ENCODE results near the gene TMOD4.
A peak's percentile ranks its signal among the peaks of the same experiment; 100 is the strongest.

The TMOD4 gene

DNA sequence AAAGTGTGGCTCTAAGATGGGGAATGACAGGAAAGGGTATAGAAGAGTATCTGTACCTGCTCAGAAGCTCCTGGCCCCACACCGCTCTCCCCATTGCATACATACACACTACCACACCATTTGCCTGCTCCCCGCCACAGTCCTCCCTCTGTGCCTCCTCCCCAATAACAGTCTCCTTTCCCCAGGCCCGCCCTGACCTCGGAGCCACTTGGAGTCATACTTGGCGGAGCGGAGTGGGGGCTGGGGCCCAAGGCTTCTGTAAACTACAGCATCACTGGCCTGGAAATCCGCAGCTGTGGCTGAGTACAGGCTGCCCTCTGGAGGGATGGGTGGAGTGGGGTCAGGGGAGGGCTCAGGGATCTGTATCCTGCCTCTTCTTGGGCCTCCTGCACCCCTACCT lies 38.0 kb downstream of the TMOD4 start:
- DNase-seq = no peak

DNA sequence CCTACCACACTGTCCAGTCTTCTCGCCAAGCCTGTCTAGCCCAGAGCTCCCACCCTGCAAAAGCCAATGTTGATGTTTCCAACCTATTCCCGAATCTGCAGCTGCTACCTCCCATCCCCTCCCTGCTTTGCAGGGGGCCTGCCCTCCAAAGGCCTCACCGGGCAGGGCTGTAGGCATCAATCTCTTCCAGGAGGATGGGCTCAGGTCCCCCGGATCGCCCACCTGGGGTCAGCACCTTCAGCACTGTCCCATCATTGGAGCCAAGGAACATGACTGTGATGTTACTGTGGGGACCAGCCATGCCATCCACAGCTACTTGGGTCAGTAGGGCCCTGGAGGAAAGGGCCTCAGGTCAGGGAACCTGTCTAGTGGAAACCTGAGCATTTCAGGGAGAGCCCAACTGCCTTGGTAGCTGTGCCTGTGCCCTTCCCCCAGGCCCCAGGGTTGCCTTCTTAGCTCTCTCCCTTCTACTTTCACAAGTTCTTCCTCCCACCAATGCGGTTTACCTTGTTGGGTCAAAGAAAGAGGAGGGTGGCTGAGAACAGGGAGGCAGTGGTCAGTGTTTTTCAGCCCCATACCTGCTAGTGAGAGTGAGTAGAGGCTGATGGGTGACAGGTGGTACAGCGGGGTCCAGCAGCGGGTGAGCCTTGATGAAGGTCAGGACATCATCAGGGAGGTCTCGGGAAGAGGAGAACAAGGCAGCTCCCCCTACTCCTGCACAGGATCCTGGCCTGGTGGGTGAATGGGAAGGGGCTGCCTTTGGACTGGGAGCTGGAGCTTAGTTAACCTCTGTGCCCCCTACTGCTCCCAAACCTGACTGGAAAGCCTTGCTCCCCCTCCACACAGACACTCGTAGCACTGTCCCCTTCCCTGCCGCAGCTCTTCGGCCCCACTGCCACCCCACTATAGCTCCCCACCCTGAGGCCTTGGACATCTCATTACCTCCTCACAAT lies 40.1 kb downstream of the TMOD4 start:
- no peak for DNase-seq

DNA sequence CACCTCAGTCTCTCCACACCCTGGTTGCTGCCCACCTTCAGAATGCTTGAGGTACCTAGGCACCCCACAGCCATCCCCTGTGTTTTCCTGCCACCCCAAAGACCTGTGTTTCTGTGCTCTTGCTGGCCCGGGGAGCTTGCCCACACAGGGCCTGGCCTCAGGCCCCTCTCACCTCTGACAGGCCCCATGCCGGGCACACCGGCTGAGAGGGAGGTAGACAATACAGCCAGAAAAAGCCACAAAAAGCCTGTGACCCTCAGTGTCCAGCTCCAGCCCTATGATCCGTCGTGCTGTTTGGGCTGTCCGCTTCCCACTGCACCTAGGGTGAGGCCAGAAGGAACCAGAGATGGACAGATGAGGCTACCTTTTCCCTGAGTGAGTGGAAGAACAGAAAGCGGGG lies 40.8 kb downstream of the TMOD4 start:
- no peak for DNase-seq

DNA sequence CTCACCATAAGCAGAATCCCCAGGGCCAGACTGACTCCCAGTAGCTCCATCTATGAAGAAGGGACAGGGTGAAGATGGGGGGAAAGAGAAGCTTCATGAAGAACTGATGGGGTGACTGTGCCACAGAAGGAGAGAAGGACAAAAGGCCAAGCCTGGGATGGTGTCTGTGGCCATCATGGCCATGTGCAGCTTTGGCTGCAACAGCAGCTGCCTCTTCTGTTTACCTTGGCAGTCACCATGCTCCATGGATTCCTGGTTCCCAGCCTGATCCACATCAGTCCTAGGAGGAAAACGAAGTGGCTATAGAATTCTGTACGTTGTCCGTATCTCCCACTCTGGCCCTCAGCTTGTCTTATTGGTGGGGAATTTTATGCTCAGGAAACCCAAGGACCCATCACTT lies 41.4 kb downstream of the TMOD4 start:
- no peak for DNase-seq

DNA sequence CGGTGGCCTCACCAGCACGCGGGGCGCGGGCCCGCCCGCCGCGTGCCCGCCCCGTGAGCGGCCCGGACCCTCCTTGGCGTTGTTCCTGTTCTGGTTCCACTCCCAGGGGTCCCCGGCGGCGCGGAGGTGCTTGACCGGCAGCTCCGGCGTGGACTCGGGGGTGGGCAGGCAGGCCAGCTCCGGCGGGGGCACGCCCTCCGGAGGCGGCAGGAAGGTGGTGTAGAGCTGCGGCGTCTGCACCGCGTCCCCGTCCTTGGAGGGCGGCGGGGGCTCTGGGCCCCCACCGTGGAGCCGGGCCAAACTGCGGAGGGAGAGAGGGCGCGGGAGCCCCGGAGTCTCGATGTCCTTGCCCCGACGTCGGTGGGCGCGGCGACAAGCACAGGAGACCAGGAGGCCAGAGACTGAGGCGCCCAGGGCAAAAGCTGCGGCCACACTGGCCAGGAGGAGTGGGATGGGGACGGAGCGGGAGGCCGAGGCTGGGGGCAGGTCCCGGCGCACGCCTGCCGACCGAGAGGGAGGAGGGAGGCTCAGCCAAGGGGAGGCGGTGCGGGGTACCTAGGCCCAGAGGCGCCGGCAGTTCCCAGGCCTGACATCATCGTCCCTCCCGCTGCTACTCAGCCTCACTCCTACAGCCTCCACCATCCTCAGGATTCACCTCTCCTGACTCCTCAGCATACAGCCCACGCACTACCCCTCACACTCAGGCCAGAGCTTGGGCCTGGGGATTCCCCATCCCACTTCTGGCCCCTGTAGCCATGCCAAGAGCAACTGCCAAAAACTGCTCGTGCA lies 42.6 kb downstream of the TMOD4 start:
- no peak for DNase-seq

DNA sequence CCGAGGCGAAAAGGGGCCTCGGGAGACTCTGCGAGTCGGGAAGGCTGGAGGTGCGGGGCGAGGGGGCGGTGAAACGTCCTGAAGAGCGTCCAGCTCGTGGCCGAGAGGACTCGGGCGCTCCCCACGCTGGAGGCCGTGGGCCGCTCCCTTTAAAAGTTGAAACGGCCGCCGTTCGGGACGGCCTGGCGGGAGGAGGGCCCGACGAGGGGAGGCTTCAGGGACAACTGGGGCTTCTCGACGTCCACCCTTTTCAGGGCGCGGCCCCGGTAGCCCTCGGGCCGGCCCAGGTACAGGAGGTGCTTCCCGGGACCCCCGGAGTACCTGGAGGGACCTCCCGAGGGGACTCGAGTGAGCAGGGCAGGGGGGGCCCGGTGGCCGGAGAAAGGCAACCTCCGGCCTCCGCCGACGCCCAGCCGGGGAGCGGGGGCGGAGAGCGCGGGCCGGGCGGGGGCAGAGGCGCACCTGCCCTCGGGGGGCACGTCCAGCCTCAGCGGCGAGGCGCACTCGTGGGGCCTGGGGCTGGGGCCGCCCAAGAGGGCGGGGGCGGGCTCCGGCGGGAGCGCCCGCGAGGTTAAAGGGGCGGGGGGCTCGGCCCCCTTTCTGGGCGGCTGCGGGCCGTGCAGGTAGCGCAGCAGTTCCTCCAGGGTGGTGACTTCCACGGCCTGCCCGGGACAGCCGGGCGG lies 43.3 kb downstream of the TMOD4 start:
- no peak for DNase-seq

DNA sequence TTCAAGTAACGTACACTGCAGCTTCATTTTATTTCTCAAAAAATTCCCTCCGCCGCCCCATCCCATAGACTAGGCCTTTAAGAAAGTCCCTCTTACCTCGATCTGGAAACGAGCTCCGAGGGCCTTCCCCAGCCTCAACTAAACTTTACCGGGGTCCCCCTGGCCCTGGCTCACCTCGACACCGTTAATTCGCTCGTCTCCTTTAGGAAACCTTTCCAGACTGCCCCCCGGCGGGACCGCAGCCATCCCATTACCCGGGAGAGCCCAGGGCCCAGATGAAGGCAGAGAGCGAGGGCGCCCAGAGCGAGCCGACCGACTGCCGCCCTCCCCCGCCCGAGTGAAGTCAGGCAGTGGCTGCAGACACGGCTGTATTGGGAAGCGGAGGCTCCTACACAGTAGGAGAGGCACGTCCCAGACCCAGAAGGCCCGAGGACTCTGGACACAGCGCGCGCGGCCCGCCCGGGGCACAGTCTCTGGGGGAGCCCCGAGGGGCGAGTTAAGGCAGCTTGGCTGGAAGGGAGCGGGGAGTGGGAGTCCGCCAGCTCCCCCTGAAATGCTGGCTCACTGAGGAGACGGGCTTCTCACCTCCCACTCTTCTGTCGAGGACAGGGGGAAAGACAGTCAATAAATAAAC lies 44.0 kb downstream of the TMOD4 start:
- DNase-seq = no peak

DNA sequence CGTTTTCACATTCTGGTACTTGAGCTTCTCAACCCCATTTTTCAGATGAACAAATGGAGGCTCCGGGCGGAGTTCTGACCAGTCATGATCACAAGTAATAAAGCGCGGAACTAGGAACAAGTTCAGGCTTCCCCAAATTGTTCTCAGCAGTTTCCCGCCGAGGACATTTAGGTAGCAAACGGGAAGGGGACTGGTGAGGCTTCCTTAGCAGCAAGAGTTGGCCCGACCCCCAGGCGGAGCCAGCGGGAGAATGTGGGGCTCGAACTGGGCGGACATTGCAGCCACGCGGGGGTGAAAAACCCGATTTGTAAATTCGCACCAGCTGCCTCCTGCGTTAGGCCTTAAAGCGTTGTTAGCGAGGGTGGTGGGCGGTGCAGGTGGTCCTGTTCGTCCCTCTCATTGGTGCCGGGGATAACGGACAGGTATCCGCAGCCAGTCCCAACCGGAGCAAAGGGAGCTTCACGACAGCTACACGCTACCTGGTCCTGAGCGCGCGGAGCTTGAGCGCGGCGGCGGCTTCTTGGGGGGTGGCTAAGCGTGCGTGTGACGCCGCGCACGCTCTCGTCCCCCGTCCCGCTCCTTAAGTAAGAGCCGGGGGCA lies 44.7 kb downstream of the TMOD4 start:
- peak; percentile 74 for DNase-seq

DNA sequence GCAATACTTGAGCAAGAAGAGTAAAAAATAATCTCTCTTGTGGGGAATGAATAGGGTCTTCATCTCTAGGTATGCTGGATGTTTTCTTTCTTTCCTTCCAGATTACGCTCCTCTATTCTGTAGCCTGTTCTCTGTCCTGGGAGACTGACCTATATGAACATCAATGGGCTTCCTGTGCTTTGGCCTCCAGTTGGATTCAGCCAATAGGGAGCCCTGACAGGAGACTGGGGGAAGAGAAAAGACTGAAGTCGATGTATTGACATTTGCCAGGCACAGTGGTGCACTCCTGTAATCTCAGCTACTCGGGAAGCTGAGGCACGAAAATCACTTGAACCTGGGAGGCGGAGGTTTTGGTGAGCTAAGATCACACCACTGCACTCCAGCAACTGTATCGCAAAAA lies 47.0 kb downstream of the TMOD4 start:
- DNase-seq = no peak

DNA sequence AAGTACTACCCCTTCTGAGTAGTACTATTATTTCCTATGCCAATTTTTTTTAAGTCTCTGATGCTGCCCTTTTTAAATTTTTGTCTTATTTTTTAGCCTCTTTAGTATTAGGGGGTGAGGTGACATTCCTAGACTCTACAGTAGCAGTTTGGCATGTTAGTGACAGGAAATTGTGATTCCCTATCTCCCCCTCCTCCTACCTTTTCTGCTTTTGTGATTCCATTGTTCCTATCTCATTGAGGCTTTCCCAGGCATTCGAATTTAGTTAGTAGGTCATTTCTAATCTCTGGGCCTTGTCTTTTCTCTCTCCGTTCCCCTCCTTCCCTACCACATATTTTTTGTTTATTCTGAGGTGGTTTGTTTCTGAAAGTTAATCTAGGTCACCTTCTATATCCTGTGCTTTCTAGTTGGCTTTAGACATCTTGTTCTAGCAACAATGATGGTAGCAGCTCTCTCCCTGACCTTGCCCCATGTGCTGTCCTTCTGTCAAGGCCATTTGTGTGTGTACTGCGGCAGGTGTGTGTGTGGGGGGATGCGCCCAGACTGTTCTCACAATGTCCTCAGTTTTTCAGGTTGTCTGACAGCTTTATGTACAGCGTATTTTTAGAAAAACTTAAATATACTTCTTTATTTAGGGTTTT lies 50.9 kb downstream of the TMOD4 start:
- DNase-seq = no peak

All from CD4-positive, alpha-beta T cell treated with Interleukin-4 for 4 hours (primary cell).